ENCODE data around the gene CNTD1.

Gene CNTD1

DNA sequence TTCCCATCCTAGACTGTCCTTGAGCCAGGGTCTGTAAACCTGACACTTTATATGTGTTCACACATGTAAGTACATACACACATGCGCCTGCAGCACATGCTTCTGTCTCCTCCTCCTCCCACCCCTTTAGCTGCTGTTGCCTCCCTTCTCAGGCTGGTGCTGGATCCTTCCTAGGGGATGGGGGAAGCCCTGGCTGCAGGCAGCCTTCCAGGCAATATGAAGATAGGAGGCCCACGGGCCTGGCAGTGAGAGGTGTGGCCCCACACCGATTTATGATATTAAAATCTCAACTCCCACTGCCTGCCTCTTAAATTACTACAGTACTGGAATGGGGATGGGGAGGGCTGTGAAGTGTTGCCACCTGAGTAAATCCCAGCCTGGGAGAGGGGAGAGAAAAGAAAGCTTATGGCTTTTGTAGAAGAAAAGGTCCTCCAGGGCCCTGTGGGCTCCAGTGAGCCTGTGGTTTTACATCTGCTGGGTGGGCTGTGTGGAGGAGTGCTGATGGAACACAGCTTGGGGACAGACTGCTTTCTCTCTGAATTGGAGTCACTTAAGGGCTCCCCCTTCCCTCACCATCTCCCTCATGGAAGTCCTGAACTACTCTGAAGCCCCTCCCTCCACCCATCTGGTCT, 19.2 kb upstream of the CNTD1 start:
- DNase-seq (ENCODE audit: low read depth in 3 of 3, low spot score in 1 of 3): no peak

DNA sequence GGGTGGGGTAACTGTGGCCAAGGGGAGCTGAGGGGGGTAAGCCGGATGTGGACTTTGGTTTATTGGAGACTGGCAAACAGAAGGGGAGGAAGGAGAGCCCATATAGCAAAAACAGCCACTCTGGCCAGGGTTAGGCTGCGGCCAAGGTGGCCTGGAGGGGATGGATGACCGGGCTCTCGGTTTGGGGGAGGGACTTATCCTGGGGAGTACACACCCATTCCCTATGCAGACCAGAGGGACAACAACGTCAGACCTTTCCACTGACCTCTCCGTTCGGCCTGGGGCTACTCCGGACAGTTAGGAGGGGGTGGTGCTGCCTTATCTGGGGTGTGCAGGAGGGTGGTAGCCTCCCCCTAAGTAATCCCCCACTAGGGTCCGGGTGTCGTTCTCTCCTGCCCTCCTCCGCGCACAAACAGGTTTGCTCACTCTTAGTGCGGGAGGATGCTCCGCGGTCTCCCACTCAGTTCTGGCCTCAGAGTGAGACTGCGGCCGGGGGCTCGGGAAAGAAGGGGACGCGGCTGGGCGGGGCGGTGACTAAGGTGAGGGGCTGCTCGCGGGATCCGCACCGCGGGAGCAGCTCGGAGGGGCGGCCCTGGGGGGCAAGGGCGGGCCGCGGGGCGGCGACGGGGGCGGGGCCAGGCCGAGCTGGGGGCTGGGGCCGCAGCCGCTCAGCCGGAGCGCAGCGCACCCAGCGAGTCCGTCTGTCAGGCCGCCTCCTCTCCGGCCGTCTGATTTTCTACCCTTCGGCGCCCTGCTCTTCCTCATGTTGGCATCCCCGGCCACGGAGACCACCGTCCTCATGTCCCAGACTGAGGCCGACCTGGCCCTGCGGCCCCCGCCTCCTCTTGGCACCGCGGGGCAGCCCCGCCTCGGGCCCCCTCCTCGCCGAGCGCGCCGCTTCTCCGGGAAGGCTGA, 18.5 kb upstream of the CNTD1 start, which contains the start of gene WNK4:
Gene WNK4 (plus strand): TSS at position 675 of the 915 bp plus-strand sequence. CDS start 89 bp downstream, at position 764.
- no peak for DNase-seq (ENCODE audit: low read depth in 3 of 3, low spot score in 1 of 3)

DNA sequence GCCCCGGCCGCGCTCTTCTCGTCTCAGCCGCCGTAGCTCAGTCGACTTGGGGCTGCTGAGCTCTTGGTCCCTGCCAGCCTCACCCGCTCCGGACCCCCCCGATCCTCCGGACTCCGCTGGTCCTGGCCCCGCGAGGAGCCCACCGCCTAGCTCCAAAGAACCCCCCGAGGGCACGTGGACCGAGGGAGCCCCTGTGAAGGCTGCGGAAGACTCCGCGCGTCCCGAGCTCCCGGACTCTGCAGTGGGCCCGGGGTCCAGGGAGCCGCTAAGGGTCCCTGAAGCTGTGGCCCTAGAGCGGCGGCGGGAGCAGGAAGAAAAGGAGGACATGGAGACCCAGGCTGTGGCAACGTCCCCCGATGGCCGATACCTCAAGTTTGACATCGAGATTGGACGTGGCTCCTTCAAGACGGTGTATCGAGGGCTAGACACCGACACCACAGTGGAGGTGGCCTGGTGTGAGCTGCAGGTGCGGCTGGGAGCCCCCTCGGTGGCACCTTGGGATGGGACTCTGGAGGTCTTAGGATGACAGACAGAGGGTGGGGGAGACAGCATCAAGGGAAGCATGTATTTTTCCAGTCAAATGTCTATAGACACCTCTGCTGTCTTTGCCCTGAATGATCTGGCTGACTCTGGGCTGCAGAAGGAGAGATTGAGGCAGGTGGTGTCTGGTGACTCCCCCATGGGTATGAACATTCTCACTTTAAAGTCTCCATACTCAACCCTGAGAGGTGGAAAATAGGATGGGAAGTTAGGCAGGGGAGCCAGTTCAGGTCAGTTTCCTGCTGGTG, 17.6 kb upstream of the CNTD1 start:
- no peak for DNase-seq (ENCODE audit: low read depth in 3 of 3, low spot score in 1 of 3)

DNA sequence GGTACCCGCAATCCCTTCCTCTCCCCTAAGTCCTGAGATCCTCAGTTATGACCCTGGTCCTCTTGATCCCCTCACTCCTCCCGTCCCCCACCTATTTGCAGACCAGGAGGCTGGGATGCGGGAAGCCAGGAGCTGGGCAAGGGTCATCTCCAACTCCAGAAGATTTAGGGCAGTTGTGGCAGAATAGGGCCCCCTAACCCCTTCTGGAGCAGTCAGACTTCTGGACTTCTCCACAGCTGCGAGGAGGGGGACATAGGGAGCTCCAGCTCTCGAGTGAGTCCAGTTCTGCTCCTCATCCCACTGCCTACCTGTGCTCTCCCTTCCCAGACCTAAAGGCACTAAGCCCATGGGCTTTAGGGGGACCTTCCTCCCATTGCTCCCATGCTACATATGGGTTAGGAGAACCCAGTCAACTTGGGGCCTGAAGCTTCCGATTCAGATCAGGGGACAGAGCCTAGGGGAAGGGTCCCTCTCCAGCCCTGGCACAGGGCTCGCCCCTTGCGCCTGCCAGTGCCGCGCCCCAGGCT, 17.0 kb upstream of the CNTD1 start:
- no peak for DNase-seq (ENCODE audit: low read depth in 3 of 3, low spot score in 1 of 3)

DNA sequence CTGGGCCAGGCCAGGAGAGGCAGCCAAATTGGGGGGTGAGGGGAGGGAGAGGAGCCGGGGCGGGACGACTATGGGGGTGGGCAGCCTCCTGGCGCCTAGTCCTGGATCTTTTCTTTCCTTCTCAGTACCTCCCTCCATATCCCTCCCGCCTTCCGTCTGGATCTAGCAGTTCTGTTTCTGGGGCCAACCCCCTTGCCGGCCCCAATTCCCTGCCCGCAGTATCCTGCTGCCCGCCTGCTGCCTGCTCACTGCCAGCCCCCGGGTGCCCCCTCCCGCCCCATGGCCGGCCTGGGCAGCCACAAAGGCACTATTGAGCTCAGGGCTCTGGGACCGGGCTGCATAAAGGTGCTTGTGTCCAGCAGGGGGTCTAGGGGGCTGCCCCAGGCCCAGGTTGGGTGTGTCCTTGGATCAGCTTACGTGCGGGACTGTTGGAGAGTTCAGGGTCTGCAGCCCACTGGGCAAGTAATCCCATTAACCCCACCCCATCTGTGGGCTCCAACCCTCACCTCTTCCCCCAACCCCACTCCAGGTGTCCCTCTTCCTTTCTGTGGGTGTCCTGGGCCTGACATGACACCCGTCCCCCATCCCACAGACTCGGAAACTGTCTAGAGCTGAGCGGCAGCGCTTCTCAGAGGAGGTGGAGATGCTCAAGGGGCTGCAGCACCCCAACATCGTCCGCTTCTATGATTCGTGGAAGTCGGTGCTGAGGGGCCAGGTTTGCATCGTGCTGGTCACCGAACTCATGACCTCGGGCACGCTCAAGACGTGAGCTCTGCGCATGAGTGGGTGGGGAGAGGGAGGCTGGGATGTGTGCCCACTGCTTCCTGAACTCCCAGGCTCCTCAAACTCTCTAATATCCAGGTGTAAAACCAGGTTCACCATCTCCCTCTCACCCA, 16.2 kb upstream of the CNTD1 start:
- DNase-seq (ENCODE audit: low read depth in 3 of 3, low spot score in 1 of 3): no peak

DNA sequence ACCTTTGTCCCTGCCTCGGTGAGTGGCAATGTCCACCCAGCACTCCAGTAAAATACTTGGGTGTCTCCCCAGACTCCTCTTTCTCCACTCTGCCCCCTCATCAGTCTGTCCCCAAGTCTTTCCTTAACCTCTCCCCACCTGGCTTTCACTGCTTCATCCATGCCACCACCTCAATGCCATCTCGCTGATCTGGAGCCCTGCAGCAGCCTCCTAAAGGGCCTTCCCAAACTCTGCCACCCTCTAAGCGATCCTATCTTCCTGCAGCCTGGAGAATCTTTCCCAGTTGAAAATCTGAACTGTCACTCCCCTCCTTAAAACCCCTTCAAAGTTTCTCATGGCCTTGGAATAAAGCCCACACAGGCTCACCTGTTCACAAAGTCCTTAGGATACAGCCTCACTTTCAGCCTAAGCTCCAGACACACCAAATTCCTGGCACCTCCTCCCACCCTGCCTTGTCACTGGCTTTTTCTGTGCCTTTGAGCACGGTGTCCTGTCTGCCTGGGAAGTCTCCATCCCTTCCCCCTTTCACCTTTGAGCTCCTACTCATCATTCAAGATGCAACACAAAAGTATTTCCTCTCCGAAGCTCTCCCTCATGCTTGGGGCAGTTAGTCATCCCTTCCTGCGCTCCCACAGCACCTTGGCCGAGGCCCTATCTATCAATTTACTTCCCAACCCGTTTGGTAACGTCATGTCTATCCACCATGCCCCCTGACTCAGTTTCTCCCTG, 15.4 kb upstream of the CNTD1 start:
- no peak for DNase-seq (ENCODE audit: low read depth in 3 of 3, low spot score in 1 of 3)

DNA sequence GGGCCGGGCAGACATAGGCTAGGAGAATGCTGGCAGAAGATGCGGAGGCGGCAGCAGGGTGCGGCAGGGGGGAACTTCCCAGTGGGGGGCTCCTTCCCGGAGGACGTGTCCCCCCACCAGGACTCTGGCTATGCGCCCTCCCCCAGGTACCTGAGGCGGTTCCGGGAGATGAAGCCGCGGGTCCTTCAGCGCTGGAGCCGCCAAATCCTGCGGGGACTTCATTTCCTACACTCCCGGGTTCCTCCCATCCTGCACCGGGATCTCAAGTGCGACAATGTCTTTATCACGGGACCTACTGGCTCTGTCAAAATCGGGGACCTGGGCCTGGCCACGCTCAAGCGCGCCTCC, 14.9 kb upstream of the CNTD1 start:
- DNase-seq (ENCODE audit: low read depth in 3 of 3, low spot score in 1 of 3): no peak

DNA sequence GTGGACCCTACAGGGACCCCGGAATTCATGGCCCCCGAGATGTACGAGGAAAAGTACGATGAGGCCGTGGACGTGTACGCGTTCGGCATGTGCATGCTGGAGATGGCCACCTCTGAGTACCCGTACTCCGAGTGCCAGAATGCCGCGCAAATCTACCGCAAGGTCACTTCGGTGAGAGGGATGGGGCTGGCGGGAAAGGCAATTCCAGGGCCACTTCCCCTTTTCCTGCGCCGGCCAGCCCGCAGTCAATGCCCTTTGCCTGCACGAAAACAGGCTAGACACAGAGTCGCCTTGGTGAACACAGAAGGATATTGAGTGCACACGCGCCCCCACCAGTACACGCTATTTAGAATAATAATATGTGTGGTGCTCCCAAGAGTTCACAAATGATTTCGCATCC, 14.3 kb upstream of the CNTD1 start:
- no peak for DNase-seq (ENCODE audit: low read depth in 3 of 3, low spot score in 1 of 3)

DNA sequence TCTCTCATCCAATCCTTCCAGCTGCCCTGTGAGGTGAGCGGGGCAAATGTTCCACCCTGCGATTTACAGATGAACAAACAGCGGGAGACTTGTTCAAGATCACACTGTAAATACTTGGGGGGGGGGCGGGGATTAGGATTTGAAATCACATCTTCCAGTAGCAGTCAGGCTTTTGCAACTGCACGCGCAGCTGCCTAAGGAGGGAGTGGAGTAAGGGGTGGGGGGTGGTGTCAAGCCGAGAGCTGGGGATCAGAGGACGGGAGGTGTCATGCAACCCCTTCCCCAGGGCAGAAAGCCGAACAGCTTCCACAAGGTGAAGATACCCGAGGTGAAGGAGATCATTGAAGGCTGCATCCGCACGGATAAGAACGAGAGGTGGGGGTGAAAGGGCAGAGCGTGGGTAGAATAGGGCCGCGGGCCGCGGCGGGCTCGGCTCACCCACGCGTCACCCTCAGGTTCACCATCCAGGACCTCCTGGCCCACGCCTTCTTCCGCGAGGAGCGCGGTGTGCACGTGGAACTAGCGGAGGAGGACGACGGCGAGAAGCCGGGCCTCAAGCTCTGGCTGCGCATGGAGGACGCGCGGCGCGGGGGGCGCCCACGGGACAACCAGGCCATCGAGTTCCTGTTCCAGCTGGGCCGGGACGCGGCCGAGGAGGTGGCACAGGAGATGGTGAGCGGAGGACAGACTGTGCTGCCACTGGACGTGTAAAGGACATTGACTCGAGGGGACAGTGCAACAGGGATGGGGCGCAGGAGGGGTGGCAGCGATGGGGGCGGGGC, 13.7 kb upstream of the CNTD1 start:
- DNase-seq (ENCODE audit: low read depth in 3 of 3, low spot score in 1 of 3): no peak

DNA sequence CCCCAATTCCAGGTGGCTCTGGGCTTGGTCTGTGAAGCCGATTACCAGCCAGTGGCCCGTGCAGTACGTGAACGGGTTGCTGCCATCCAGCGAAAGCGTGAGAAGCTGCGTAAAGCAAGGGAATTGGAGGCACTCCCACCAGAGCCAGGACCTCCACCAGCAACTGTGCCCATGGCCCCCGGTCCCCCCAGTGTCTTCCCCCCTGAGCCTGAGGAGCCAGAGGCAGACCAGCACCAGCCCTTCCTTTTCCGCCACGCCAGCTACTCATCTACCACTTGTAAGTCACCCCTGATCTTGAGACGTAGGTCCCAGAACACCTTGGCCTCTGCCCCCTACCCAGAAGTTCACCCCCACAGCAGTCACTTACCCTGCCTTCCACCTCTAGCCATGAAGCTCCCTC, 11.4 kb upstream of the CNTD1 start:
- DNase-seq (ENCODE audit: low read depth in 3 of 3, low spot score in 1 of 3): no peak

DNA sequence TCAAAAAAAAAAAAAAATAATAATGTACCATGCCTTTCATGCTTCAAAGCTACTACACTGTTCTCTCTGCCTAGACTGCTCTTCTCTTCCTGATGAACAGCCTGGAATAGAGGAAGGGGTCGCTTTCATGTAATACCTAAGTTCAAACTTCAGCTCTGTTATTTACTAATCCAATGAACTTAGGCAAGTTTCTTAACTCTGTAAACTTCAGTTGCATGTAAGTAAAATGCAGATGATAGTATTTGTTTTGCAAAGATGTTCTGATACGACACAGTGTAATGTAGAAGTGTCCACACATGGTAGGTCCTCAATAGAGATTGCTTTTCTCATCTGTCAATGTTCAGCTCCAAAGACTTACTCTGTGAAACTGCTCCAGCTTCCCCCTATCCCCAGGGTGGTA, 6.7 kb upstream of the CNTD1 start:
- DNase-seq (ENCODE audit: low read depth in 3 of 3, low spot score in 1 of 3): no peak

DNA sequence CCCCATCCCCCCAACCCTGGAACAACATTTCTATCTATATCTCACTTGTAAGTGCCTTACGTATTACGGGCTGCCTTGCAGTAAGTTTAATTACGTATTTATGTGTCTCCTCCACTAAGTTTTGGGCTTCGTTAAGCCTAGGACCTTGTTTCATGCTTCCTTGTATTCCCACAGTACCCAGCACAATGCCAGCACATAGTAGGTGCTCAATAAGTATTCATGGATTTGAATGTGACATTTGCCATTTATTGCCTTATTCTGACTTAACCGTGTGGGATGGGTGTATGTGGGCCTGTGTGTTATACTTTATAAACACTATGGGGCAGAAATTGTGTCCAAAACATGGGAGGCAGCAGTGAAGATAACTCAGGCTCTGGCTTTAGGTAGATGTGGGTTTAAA, 6.1 kb upstream of the CNTD1 start:
- DNase-seq (ENCODE audit: low read depth in 3 of 3, low spot score in 1 of 3): no peak

DNA sequence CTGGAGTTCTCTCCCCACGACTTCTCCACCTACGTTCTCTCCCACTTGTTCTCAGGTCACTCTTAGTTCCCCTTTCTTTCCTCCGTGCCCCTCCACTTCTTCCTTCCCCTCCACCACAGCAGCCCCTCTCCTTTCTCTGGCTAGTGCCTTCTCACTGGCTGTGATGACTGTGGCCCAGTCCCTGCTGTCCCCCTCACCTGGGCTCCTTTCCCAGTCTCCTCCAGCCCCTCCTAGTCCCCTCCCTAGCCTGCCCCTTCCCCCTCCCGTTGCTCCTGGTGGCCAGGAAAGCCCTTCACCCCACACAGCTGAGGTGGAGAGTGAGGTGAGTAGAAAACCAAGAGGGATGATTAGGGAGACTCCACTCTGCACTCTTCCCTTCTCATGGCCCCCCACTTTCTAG, 3.6 kb upstream of the CNTD1 start:
- DNase-seq (ENCODE audit: low read depth in 3 of 3, low spot score in 1 of 3): no peak

DNA sequence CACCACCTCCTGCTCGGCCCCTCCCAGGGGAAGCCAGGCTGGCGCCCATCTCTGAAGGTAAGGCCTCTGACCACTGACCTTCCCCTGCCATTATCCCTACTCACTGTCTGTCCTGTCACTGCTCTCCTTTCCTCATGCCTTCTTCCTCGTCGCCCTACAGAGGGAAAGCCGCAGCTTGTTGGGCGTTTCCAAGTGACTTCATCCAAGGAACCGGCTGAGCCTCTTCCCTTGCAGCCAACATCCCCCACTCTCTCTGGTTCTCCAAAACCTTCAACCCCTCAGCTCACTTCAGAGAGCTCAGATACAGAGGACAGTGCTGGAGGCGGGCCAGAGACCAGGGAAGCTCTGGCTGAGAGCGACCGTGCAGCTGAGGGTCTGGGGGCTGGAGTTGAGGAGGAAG, 3.2 kb upstream of the CNTD1 start:
- no peak for DNase-seq (ENCODE audit: low read depth in 3 of 3, low spot score in 1 of 3)

DNA sequence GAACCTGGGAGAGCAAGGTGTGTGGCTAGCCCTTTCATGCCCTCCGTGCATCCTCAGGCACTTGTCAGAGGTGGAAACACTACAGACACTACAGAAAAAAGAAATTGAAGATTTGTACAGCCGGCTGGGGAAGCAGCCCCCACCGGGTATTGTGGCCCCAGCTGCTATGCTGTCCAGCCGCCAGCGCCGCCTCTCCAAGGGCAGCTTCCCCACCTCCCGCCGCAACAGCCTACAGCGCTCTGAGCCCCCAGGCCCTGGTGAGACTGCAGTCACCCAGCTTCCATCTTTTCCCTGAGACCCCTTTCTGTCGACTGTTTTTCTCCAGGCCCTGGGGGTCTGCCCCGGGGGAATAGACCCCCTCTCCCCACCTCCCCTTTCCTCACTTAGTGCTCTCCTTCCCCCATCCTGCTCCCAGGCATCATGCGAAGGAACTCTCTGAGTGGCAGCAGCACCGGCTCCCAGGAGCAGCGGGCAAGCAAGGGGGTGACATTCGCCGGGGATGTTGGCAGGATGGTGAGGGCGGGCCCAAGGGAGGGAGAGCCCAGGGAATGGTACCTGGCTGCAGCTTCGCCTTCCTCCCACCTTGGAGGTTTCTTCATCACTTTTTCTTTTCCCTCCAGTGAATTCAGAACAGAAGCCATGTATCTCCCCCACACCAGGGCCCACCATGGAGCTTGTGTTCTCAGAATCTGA, 2.4 kb upstream of the CNTD1 start:
- no peak for DNase-seq (ENCODE audit: low read depth in 3 of 3, low spot score in 1 of 3)

DNA sequence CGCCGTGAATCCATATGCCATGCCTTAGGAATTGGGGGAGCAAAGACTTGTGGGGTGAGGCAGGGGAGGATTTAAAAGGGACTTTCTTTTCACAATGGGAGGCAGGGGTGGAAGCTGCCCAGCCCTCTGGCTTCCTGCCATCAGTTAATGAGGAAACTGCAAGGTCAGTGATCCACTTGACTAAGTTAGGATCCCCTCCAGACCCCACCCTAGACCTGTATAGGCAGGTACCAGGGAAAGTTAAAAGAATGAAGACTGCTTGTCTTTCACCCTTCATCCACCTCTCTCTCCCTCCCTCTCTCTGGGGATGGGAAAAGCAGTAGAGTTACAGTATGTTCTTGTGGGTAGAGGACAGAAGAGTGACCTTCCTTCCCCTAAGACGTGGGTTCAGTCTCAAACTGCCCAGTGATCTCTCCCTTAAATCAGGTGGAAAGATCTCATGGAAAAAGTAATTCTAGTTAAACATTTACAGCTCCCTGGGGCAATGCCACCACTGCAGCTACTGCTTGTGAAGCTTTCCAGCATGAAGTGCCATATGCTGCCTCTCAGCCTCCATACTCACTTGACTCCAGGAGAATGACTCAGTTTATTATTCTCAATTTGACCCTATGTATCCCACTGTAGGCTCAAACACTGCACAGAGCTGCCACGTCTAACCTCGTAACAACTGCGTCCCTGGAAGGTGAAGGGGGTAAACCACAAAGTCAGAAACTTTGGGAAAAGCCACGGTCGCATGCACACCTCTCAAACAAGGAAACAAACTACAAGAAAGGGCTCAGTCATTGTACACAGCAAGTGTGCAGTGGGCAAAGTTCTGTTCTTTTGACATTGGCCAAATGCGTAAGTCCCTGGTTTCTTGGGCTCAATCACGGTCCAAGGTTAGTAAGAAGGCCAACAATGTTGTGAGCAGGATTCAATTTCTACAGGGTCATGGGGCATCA, 1.3 kb upstream of the CNTD1 start:
- no peak for DNase-seq (ENCODE audit: low read depth in 3 of 3, low spot score in 1 of 3)

DNA sequence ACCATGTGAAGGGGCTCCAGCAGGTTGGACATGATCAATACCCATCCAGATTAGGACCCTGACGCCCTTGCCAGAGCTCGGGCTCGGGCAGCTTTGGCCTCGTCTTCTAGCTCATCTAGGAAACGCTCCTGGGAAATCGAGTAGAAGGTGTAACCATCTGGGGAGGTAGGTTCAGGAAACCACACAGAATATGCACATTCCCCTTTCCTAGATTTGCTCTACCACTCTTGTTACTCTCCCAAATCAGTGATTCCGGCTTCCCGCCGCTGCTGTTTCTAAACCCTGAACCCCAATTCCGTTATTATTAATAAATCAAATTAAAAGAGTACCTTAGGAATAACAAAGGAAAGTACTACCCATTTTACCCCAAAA, 664 bp upstream of the CNTD1 start:
- DNase-seq (ENCODE audit: low read depth in 3 of 3, low spot score in 1 of 3): no peak

Data from stimulated activated CD4-positive, alpha-beta T cell treated with anti-CD3 and anti-CD28 coated beads, TNF-alpha, amount 100 ng/mL, for 1 hour (primary cell).